HG03095 (cell line): ENCODE data around the gene UBE2H.
"Not testable (repeated sequence)": the region's sequence is repeated elsewhere in the genome, so short reads cannot be mapped to it uniquely, and the experiment has no call there.

Experiments
- ATAC-seq: cut with Tn5 transposase; IDR thresholded peaks from one replicate; pipeline ENCODE4 v1.9.1; 2021; ENCODE audit warnings: moderate library complexity; ENCODE audit not compliant: unreplicated experiment

Gene UBE2H

GRCh38 chr7:129848436-129848835 lies 104.3 kb downstream of the UBE2H start:
- no peak for ATAC-seq

- no peak for ATAC-seq
Observed at GRCh38 chr7:129845972-129846327, 106.8 kb downstream of the UBE2H start.

DNA sequence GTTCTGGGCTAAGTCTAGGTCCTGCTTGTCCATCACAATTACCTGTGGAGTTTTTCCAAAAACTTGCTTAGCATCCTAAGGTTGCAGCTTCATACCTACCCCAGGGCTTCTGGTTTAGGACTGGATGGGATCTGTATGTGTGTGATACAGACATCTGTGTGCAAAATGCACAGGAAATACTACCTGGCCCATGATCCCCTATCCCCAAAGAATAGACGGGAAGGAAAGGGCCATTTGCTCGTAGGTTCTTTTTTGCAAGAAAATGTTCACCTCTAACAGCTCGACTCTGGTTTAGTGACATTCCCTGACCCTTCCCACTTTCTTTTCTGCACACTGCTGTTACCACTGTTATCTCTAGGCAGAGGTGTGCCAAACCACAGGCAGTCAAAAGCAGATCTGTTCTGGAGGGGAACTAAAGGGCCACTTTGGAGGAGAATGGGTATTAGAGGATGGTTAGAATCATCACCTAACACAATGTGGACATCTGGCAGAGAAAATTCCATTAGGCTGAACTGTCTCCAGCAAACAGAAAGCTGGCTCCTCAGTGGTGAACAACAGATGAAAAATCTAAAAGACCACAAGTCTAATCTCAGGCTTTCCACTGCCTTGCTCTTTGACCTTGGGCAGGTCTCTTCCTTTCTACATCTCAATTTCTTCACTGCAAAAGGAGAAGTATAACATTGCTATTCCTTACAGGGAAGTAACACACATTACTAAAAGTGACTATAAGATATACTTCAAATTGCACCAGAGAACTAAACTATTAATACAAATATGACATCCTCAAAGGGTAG lies 107.4 kb downstream of the UBE2H start:
- no peak for ATAC-seq

GRCh38 chr7:129843978-129844840 lies 108.6 kb downstream of the UBE2H start:
- ATAC-seq = no peak

DNA sequence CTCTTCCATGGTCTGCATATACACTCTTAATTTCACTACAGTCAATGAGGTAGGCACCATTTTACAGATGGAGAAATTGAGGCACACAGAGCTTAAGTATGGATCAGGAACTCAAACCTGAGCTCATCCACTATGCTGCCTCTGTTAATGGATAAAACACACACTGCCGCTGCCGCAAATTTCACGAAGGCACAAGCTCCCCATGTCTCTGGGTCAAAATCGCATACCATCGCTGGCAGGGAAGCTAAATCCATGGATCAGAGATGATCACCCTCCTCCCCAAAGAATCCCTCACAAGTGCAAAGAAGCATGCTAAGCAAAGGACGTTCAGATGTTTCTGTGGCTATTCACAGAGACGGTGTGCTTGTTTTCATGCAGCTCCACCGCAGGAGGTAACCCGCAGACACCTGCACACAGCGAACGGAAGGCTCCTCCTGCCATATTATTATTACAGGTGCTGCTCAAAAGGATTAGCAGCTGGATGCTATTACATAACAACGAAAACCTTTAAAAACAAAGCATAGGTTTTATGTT lies 109.3 kb downstream of the UBE2H start:
- ATAC-seq = no peak

DNA sequence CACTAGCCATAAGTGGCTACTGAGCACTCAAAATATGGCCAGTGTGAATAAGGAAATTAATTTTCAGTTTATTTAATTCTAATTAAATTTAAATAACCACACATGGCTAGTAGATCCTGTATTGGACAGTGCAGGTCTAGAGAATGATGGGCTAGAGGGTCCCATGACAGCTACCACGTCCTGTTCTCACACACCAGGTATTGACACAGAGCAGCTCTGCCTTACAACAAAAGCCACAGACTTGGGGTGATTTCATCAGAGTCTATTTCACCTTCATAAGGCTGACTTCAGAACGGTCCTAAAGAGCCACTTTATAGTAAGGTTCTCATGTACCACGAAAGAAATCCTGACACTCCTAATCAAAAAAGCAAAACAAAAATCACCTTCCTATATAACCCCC lies 111.3 kb downstream of the UBE2H start:
- ATAC-seq = no peak

GRCh38 chr7:129840757-129841156 lies 112.0 kb downstream of the UBE2H start:
- ATAC-seq = no peak

DNA sequence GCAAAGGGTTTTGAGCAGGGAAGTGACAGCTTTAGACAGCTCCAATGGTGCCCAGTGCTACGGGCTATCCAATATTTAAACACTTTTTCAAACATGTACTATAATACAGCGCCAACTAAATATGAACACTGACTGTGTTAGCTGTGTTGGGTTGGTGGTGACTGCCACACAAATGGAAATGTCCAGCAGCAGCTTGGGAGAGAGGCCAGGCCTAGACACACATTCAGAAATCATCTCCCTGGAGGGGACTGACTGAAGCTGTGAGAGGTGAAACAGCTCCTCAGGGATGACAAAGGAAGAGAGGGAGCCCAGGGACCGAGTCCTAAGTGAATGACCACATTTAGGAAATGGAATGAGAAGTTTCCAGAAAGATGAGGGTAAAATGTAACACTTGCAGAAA lies 115.8 kb downstream of the UBE2H start:
- no peak for ATAC-seq

GRCh38 chr7:129835569-129835968 lies 117.2 kb downstream of the UBE2H start:
- no peak for ATAC-seq

- ATAC-seq = not testable (repeated sequence)
Observed at GRCh38 chr7:129833353-129833752, 119.4 kb downstream of the UBE2H start.

- no peak for ATAC-seq
Observed at GRCh38 chr7:129832701-129833227, 120.0 kb downstream of the UBE2H start.

GRCh38 chr7:129832282-129832681 lies 120.5 kb downstream of the UBE2H start:
- no peak for ATAC-seq

DNA sequence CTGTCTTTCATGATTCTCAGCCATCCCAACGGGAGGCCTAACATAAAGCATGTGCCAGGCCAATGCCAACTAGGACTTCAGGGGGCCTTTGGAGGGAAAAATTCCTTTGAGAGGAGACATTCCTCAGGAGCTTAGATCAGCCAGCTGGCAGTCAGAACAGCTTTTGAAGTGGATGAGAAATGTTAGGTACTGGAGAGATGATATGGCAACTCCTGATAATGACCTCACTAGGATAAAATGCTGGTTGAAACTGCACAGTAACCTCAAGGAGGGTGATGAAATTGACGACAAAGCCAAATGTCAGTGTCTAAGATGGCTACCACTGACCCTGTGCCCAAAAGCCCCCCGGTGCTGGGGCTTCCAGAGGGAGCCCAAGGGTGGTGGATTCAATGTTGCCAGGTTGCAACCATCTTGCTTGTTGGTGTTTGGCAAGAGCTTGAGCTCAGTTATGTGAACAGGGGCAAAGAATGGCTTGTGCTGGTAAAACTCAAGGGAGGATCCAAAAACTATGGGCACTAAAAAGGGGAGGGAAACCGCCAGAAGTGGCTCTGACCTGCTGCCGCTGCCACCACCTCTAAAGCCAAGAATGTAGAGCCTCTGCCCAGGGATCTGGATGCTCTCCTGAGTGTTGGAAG lies 121.2 kb downstream of the UBE2H start:
- no peak for ATAC-seq

GRCh38 chr7:129830949-129831348 lies 121.8 kb downstream of the UBE2H start:
- no peak for ATAC-seq

GRCh38 chr7:129829737-129830631 lies 122.8 kb downstream of the UBE2H start:
- no peak for ATAC-seq

DNA sequence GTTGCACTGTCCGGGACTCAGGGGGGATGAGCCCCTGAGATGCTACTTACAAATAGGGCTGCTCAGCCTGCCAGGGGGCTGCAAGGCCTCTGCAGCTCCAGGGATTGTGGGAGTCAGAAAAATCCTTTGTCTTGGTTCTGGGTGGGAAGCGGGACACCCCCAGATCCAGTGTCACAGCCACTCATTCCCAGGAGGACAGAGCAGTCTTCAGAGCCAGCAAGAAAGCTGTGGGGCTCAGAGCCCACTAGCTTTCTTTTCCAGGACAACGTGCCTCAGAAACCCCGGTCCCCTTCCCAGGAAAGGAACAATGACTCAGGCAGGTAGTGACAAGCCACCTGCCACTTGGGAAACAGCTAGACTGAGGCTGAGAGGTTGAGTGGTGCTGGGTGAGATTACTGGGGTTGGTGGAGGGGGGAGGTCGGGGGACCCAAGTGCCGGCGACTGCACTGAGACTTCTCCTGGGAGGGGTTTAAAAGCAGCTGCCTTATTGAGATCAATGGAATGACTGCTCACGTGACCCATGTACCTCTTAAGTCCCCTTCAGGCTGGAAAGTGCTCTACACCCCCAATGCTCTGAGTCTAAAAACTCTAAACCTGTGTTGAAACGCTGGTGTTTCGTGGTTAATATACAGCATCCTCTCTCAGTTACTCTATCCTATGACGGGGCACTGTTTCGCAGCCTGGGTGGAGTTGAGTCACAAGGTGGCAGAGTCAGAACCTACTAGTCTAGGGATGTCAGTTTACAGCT lies 123.6 kb downstream of the UBE2H start:
- no peak for ATAC-seq

DNA sequence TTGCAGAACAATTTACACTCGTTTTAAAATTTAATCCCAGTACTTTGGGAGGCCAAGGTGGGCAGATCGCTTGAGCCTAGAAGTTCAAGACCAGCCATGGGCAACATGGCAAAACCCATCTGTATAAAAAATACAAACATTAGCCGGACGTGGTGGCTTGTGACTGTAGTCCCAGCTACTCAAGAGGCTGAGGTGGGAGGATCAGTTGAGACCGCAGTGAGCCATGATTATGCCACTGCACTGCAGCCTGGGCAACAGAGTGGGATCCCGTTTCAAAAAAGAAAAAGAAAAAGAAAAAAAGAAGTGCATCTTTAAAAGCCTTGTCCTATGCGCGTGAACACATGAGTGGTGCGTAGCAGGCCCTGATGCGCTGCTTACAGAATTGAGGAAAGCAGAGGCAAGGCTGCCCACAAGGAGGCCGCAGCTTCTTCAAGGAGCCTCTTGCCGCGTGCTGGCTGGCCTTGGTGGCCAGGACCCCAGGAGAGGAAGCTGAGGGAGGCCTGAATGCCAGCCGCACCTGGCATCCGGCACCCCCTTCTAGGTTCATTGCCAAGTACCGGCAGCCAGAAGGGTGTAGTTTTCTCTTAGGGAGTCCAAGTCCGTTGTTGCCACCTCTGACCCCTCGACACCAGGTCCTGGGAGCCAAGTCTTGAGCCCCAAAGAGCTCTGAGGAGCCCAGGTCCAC lies 124.5 kb downstream of the UBE2H start:
- ATAC-seq = no peak

DNA sequence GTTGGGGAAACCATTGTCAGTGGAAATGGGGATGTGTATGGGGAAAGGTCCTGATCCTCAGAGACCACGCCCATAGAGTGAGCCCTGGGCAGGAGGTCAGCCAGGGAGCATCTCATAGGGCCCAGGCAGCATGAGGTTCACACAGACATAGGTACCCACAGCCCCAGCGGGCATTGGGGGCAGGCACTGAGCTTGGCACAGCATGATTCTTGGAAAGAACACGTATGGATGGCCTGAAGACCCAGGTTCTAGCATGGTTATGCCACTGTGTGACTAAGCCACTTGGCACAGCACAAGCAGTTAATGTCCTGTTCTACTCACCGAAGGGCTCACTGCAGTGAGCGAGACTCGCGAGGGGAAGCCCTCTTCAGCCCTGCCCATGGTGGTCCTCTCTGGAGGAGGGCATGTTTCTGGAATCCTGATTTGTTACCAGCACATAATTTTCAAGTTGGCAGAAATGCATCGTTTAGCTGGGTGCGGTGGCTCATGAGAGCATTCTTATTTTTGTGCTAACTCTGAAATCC lies 125.2 kb downstream of the UBE2H start:
- ATAC-seq = no peak

DNA sequence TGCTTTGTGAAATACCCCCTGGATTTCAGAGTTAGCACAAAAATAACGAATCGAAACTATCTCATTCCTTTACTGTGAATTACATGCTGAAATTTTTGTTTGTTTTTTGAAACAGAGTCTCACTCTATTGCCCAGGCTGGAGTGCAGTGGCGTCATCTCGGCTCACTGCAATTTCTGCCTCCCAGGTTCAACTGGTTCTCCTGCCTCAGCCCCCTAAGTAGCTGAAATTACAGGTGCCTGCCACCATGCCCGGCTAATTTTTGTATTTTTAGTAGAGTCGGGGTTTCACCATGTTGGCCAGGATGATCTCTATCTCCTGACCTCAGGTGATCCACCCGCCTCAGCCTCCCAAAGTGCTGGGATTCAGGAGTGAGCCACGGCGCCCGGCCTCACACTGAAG lies 125.9 kb downstream of the UBE2H start:
- not testable (repeated sequence) for ATAC-seq
